A549 (cell line): ENCODE results near the gene ATP6V0C.
A peak's percentile ranks its signal among the peaks of the same experiment; 100 is the strongest.

Experiments
- CHD2 ChIP-seq: fragments of 150-350 bp; IDR thresholded peaks from 2 replicates; pipeline ENCODE4 v1.6.1; 2014; ENCODE audit warnings: low read length; ENCODE audit not compliant: partially characterized antibody
- CTCF ChIP-seq: fragments of >200 bp; sonication (Bioruptor Twin); formaldehyde crosslinking; IDR thresholded peaks from 3 replicates; pipeline ENCODE4 v1.5.1; 2016
- E2F6 ChIP-seq: IDR thresholded peaks from 2 replicates; pipeline ENCODE4 v1.6.1; 2012; ENCODE audit warnings: low read depth, borderline replicate concordance
- JUN ChIP-seq, 2 experiments: fragments of >200 bp; sonication (Bioruptor Twin); formaldehyde crosslinking; IDR thresholded peaks; 2 replicates in 1 of 2; 3 replicates in 1 of 2; pipeline ENCODE4 v1.6.1; 2016 to 2017
- POLR2A ChIP-seq: IDR thresholded peaks from 2 replicates; pipeline ENCODE4 v1.6.1; 2012; ENCODE audit warnings: mild to moderate bottlenecking, low read length
- SREBF2 ChIP-seq: fragments of 450-650 bp; IDR thresholded peaks from 2 replicates; pipeline ENCODE4 v1.6.1; 2014; ENCODE audit warnings: mild to moderate bottlenecking, moderate library complexity
- USF2 ChIP-seq: fragments of 450-650 bp; IDR thresholded peaks from 2 replicates; pipeline ENCODE4 v1.6.1; 2014; ENCODE audit warnings: antibody characterized with exemption

GRCh38 chr16:2531696-2532493 is 18.1 kb downstream of the ATP6V0C start:
- TF ChIP-seq POLR2A = peak; percentile 76
- TF ChIP-seq USF2 = peak; percentile 72
- peak; percentile 77; the same call in 1 of the 2 replicates for TF ChIP-seq E2F6
- no peak for TF ChIP-seq SREBF2
- TF ChIP-seq JUN (IDR thresholded peaks at IDR 0.05) = peak; percentile 71 to 89
- no peak for TF ChIP-seq CTCF
- TF ChIP-seq CHD2 = no peak
